ENCODE data around the gene ADGRL3. TPM values are rescaled to one million over a fixed set of nuclear protein-coding genes. Genes with fewer than 3 reads are reported as not detected.

Gene ADGRL3
- total RNA-seq, 1 donor from 2014 or later: not detected

DNA sequence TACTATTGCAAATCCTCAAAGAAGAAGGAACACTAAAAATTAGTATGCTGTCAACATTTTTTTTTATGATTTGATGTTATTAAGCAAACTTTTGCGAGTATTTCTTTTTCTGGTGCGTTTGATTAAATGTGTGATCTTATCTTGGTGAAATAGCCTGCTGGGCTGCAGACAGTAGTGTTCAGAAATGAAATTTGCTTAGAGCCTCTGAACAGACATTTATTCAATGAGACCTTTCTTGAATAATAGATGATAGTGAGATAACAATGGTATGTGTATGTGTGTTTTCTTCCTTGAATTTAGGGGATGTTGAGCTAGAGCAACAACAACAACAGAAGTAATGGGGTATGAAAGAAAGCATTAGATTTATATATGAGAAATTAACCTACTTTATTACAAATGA is 12.7 kb downstream of the ADGRL3 start:
- H3K36me3 Mint-ChIP-seq (ENCODE audit: low read depth): no peaks in the 10 kb centered on the region
- no peak for DNase-seq (ENCODE audit: low spot score)
- H3K27ac Mint-ChIP-seq: no peak overlapping the region
- H3K27me3 Mint-ChIP-seq (ENCODE audit: insufficient read depth): no peaks in the 10 kb centered on the region
- no peak overlapping the region for H3K4me3 Mint-ChIP-seq
- intact Hi-C loops (cut with micrococcal nuclease): no loop called here
- H3K4me1 Mint-ChIP-seq (ENCODE audit: low read depth): no peaks in the 10 kb centered on the region
- no peaks in the 10 kb centered on the region for H3K9me3 Mint-ChIP-seq

DNA sequence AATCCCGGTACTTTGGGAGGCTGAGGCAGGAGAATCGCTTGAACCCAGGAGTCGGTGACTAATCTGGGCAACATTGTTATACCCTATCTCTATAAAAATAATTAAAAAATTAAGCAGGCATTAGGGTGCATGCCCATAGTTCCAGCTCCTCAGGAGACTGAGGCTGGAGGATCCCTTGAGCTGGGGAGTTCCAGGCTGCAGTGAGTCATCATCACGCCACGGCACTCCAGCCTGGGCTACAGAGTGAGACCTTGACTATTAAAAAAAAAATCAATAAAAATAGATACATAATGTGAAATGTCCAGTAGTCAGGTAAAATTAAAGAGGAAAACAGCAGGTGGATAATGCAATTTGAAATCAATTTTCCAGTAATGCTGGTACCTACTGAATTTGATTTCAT is 14.6 kb downstream of the ADGRL3 start:
- H3K4me1 Mint-ChIP-seq (ENCODE audit: low read depth): no peaks in the 10 kb centered on the region
- no peak overlapping the region for H3K4me3 Mint-ChIP-seq
- intact Hi-C loops (cut with micrococcal nuclease): no loop called here
- no peaks in the 10 kb centered on the region for H3K36me3 Mint-ChIP-seq (ENCODE audit: low read depth)
- H3K9me3 Mint-ChIP-seq: no peaks in the 10 kb centered on the region
- no peak overlapping the region for H3K27ac Mint-ChIP-seq
- no peaks in the 10 kb centered on the region for H3K27me3 Mint-ChIP-seq (ENCODE audit: insufficient read depth)
- no peak for DNase-seq (ENCODE audit: low spot score)

DNA sequence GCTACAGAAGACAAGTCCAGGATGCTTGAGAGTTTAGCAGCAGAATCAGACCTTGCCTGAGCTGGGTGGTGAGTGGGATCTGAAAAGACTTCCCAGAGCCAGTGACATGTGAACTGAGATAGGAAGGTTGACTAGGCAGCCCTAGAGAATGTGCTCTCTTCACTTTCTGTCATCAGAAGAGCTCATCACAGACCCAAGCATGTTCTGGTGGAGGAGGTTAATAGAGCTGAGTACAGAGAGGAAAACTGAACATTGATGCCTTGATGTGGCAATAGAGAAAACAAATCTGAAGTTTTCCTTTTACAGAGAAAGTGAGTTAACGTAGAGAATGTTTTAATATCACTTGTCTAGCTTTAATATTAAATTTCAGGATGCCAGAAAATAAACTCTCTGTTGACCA is 17.1 kb downstream of the ADGRL3 start:
- Mint-ChIP-seq H3K36me3 (ENCODE audit: low read depth) (no peaks in the 10 kb centered on the region), H3K9me3 (no peaks in the 10 kb centered on the region), H3K27ac (no peak overlapping the region), H3K4me3 (no peak overlapping the region), H3K27me3 (ENCODE audit: insufficient read depth) (no peaks in the 10 kb centered on the region), H3K4me1 (ENCODE audit: low read depth) (no peaks in the 10 kb centered on the region)
- intact Hi-C loops (cut with micrococcal nuclease): no loop called here
- DNase-seq (ENCODE audit: low spot score): no peak

DNA sequence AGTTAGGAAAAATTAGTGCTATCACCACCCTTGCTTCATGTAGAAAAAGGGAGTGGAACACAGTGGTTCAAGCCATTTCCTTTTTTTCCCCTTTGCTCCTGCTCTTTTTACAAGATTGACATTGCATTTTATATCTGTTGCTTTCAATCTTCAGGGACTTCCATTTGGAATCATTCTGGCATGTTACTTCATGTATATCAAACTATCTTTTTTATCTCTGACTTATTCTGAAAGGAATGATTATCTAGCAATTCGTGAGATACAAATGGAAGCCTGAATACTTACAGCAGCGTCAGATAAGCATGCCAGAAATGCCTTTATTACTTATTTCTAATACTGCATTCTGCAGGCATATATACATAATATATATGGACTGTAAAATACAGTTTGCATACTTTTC is 20.4 kb downstream of the ADGRL3 start:
- H3K27ac Mint-ChIP-seq: no peak overlapping the region
- no peaks in the 10 kb centered on the region for H3K9me3 Mint-ChIP-seq
- intact Hi-C loops (cut with micrococcal nuclease): no loop called here
- H3K4me1 Mint-ChIP-seq (ENCODE audit: low read depth): no peaks in the 10 kb centered on the region
- H3K4me3 Mint-ChIP-seq: no peak overlapping the region
- no peak for DNase-seq (ENCODE audit: low spot score)
- no peaks in the 10 kb centered on the region for H3K27me3 Mint-ChIP-seq (ENCODE audit: insufficient read depth)
- H3K36me3 Mint-ChIP-seq (ENCODE audit: low read depth): no peaks in the 10 kb centered on the region

DNA sequence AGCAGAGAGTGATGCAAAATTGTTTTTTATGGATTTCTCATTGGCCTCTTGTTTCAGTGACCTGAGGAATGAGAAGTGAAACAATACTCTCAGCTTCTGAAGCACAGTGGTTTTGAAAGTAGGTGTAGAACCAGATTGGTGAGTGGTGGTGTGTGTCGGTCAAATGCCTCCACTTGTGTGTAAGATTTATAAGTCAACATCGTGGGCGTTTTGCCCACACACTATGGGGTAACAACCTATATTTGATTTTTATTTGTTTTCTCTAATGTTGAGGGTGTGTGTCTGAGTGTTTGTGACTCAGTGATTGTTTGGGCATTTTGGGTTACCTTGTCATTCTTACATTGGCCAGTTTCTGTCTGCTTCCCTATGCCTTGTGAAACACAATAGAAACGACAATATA is 23.3 kb downstream of the ADGRL3 start:
- no peak overlapping the region for H3K27ac Mint-ChIP-seq

DNA sequence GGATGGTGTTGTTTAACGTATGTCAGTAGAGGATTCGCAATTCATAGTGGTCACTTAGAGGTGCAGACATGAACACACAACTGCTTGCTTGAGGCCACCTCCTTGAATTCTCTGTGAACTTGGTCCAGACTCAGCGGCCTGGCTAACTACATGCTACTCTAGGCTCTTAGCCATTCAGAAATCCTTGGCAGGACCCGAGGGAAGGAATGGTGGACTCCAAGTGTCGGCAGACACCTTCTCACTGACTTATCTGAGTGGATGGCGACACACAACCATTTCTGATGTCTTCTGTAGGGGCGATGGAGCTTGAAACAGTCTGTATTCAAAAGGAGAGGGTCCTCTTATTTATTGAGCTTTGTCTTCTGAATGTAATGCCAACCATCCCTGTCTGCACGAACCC is 24.4 kb downstream of the ADGRL3 start:
- Mint-ChIP-seq H3K4me3 (no peak overlapping the region), H3K36me3 (ENCODE audit: low read depth) (no peaks in the 10 kb centered on the region), H3K27ac (no peak overlapping the region), H3K9me3 (no peaks in the 10 kb centered on the region), H3K27me3 (ENCODE audit: insufficient read depth) (no peaks in the 10 kb centered on the region), H3K4me1 (ENCODE audit: low read depth) (no peaks in the 10 kb centered on the region)
- intact Hi-C loops (cut with micrococcal nuclease): no loop called here
- DNase-seq (ENCODE audit: low spot score): no peak

More for the DNA sequence above, 23.3 kb downstream of the ADGRL3 start:
- Mint-ChIP-seq H3K4me3 (no peak overlapping the region), H3K9me3 (no peaks in the 10 kb centered on the region), H3K36me3 (ENCODE audit: low read depth) (no peaks in the 10 kb centered on the region), H3K27me3 (ENCODE audit: insufficient read depth) (no peaks in the 10 kb centered on the region), H3K4me1 (ENCODE audit: low read depth) (no peaks in the 10 kb centered on the region)
- intact Hi-C loops (cut with micrococcal nuclease): no loop called here
- no peak for DNase-seq (ENCODE audit: low spot score)

DNA sequence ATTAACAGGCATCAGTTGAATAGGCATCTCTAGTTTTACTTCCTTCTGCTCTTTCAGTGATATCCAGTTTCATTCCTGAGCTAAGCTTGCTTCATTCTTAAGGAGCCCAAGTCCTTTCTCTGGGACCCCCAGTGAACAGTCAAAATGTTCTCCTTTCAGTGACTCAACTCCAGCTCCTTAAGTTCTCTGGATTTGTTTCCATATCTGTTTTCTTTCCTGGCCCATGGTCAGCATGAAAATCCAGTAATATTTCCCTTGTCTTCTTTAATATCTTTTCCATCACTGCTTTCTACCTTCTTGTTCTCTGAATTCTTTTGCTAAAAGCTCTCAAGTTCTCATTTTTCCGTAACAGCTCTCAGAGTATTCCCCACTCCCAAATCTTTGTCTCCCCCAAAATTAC is 25.5 kb downstream of the ADGRL3 start:
- DNase-seq (ENCODE audit: low spot score): no peak
- intact Hi-C loops (cut with micrococcal nuclease): no loop called here
- H3K9me3 Mint-ChIP-seq: no peaks in the 10 kb centered on the region
- H3K27me3 Mint-ChIP-seq (ENCODE audit: insufficient read depth): no peaks in the 10 kb centered on the region
- H3K4me3 Mint-ChIP-seq: no peak overlapping the region
- H3K4me1 Mint-ChIP-seq (ENCODE audit: low read depth): no peaks in the 10 kb centered on the region
- H3K36me3 Mint-ChIP-seq (ENCODE audit: low read depth): no peaks in the 10 kb centered on the region
- H3K27ac Mint-ChIP-seq: no peak overlapping the region

DNA sequence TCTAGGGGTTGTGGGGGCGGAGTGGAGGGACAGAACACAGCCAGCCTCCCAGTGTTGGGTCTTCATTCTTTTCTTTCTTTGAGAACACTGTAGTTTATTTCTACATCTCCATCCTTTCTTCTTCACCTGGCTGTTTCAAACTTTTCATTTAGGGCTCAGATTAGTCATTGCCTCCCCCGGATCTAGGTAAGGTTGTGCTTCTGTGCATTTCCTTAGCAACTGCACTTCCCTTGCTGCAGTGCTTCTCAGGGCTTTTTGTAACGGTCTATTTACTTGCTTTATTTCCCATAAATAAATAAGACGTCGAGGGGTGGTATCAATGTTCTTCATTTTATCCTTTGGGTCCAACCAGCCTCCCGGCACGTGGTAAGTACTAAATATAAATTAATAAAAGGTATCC is 31.3 kb downstream of the ADGRL3 start:
- no peaks in the 10 kb centered on the region for H3K27me3 Mint-ChIP-seq (ENCODE audit: insufficient read depth)
- no peak for DNase-seq (ENCODE audit: low spot score)
- intact Hi-C loops (cut with micrococcal nuclease): no loop called here
- H3K4me3 Mint-ChIP-seq: no peak overlapping the region
- H3K36me3 Mint-ChIP-seq (ENCODE audit: low read depth): no peaks in the 10 kb centered on the region
- no peak overlapping the region for H3K27ac Mint-ChIP-seq
- H3K4me1 Mint-ChIP-seq (ENCODE audit: low read depth): no peaks in the 10 kb centered on the region
- no peaks in the 10 kb centered on the region for H3K9me3 Mint-ChIP-seq

DNA sequence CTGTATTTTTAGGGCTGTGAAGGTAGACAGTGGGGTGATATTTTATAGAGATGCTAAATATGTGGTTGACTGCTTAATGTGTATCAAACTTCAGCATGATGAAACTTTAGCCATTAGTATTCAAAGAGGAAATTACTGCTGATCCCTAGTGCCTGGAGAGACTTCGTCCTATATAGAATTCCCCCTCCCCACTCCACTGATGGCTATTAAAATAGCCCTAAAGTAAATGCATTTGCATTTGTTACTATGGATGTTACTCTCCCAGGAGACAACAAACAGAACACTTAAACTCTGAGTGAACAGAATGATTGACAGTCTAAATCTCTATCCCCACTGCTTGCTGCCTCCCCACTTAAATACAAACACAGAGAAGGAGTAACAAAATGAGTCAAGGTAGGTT is 39.1 kb downstream of the ADGRL3 start:
- intact Hi-C loops (cut with micrococcal nuclease): no loop called here
- no peak overlapping the region for H3K4me3 Mint-ChIP-seq

DNA sequence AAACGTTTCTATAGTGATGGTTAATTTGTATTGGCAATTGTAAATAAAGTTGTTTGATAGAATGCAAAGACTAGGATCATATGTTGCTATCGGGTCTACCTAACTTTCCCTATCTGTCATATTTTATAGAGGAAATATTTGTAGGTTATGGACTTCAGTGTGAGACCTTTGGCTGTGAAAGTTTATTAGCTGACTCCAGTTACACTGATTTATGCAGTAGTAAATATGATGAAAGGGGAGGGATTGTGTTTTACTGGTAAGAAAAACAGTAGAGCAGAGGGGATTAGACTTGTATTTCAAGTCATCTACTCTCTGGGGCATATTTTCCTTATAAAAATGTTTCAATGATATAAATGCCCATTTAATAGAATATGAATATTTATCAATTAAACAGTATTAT is 43.8 kb downstream of the ADGRL3 start:
- DNase-seq (ENCODE audit: low spot score): no peak
- no peaks in the 10 kb centered on the region for H3K9me3 Mint-ChIP-seq

More for the DNA sequence above, 39.1 kb downstream of the ADGRL3 start:
- DNase-seq (ENCODE audit: low spot score): no peak
- Mint-ChIP-seq H3K27ac (no peak overlapping the region), H3K27me3 (ENCODE audit: insufficient read depth) (no peaks in the 10 kb centered on the region), H3K4me1 (ENCODE audit: low read depth) (no peaks in the 10 kb centered on the region), H3K36me3 (ENCODE audit: low read depth) (no peaks in the 10 kb centered on the region), H3K9me3 (no peaks in the 10 kb centered on the region)

DNA sequence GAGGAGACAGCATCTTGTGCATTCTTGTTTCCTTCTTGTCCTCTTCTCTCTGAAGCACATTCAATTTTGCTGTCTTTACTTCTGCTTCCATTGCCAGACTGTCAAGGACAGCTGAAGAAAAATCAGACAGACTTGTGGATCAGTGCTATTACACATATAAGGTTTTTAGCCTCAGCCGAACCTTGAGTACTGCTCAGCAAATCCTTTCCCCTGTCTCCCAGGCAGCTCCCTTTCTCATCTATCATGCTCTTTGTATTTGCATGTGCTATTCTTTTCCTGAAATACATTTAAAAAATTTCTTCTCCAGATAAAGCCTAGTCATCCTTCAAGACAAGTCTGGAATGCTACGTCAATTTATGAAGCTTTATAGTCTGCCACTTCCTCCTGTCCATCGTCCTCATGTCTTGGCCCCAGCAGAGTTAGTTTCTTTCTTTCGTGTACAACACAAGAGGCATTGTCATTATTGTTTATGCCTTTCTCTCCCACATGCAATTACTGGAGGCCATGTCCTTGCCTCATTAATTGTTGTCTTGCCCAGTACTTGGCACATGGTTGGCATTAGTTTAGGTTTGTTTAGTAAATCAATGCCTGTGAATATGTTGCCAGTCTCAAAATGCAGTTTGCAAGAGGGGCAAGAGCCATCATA is 45.1 kb downstream of the ADGRL3 start:
- Mint-ChIP-seq H3K9me3 (no peaks in the 10 kb centered on the region), H3K27me3 (ENCODE audit: insufficient read depth) (no peaks in the 10 kb centered on the region), H3K27ac (no peak overlapping the region), H3K36me3 (ENCODE audit: low read depth) (no peaks in the 10 kb centered on the region), H3K4me1 (ENCODE audit: low read depth) (no peaks in the 10 kb centered on the region), H3K4me3 (no peak overlapping the region)
- DNase-seq (ENCODE audit: low spot score): no peak
- intact Hi-C loops (cut with micrococcal nuclease): no loop called here

More for the DNA sequence above, 43.8 kb downstream of the ADGRL3 start:
- Mint-ChIP-seq H3K27ac (no peak overlapping the region), H3K36me3 (ENCODE audit: low read depth) (no peaks in the 10 kb centered on the region), H3K4me1 (ENCODE audit: low read depth) (no peaks in the 10 kb centered on the region), H3K27me3 (ENCODE audit: insufficient read depth) (no peaks in the 10 kb centered on the region), H3K4me3 (no peak overlapping the region)
- intact Hi-C loops (cut with micrococcal nuclease): no loop called here

DNA sequence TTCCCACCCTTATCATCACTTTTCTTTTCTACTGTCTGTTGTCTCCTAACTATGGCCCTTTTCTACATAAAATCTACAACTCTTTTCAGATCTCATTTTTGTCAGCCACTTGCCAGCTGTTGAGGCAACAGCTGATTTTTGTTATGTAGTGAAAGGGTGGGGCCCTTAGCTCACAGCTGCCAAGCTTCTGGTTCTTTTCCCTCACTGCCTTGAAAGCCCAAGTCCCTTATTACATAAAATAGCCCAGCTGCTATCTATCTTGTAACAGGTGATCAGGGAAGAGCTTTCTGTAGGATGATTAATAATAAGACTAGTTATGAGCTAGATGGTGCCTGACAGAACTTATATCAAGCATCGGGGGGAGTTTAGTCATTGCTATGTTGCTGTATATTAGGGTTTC is 45.9 kb downstream of the ADGRL3 start:
- intact Hi-C loops (cut with micrococcal nuclease): no loop called here
- Mint-ChIP-seq H3K27ac (no peak overlapping the region), H3K4me1 (ENCODE audit: low read depth) (no peaks in the 10 kb centered on the region), H3K9me3 (no peaks in the 10 kb centered on the region), H3K27me3 (ENCODE audit: insufficient read depth) (no peaks in the 10 kb centered on the region), H3K36me3 (ENCODE audit: low read depth) (no peaks in the 10 kb centered on the region), H3K4me3 (no peak overlapping the region)
- no peak for DNase-seq (ENCODE audit: low spot score)

DNA sequence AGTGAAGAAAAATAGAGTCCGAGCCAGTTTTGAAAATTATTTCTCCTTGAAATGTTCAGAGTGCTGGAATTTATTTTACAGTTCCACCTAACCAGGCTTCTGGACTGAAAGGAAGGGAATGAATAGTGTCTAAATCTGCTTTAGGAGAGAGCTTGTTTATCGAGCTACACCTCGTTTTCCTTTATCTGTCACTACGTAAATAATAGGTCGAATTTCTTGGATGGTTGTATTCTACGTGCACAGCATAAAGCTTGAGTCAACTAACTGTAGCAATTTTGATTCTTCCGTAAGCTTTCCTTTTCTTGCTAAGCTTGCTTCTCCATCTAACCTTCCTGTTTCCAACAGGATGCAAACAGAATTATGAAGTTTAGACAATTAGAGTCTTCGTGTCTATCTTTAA is 48.6 kb downstream of the ADGRL3 start:
- H3K36me3 Mint-ChIP-seq (ENCODE audit: low read depth): no peaks in the 10 kb centered on the region
- intact Hi-C loops (cut with micrococcal nuclease): no loop called here
- no peaks in the 10 kb centered on the region for H3K9me3 Mint-ChIP-seq
- H3K27me3 Mint-ChIP-seq (ENCODE audit: insufficient read depth): no peaks in the 10 kb centered on the region
- no peak for DNase-seq (ENCODE audit: low spot score)
- H3K4me1 Mint-ChIP-seq (ENCODE audit: low read depth): no peaks in the 10 kb centered on the region
- H3K4me3 Mint-ChIP-seq: no peak overlapping the region
- H3K27ac Mint-ChIP-seq: no peak overlapping the region

DNA sequence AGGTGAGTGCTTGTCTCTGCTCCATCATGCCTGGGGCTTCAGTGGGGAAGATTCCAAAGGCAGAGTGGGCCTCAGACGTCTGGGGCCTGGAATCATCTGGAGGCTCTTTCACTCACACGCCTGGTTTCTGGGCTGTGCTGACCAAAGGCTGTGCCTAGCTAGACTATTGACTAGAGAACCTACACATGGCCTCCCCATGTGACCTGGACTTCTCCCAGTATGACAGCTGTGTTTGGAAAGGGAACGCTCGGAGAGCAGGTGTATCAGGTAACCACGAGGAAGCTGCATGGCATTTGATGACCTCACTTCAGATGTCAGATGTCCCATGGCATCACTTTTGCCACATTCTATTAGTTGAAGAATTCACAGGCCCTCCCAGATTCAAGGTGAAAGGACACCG is 51.0 kb downstream of the ADGRL3 start:
- Mint-ChIP-seq H3K27ac (no peak overlapping the region), H3K4me3 (no peak overlapping the region), H3K36me3 (ENCODE audit: low read depth) (no peaks in the 10 kb centered on the region), H3K9me3 (no peaks in the 10 kb centered on the region), H3K27me3 (ENCODE audit: insufficient read depth) (no peaks in the 10 kb centered on the region), H3K4me1 (ENCODE audit: low read depth) (no peaks in the 10 kb centered on the region)
- intact Hi-C loops (cut with micrococcal nuclease): no loop called here
- DNase-seq (ENCODE audit: low spot score): no peak

Data from activated T-helper 1 cell treated with anti-CD3 and anti-CD28 coated beads, Interleukin-12 subunit alpha, Interleukin-12 subunit beta, Interleukin-2, Interleukin-4 antibody, amounts not matched to agents 30 ng/mL and 10 ng/mL and 1 ng/mL, durations not matched to agents 14 hours and 24 hours and 36 hours (primary cell).